PC-9 (cell line): ENCODE measurements around the gene LRRC8D. TPM values are rescaled to one million over a fixed set of nuclear protein-coding genes. Genes with fewer than 3 reads are reported as not detected.
A peak's percentile ranks its signal among the peaks of the same experiment; 100 is the strongest.

ENCODE experiments used
- BruUV-seq: library from RNA; stranded (reverse); fragments of 400-500 nt; replicated peaks from 2 replicates; lab custom pipeline; 2021; lab: Mats Ljungman, UMichigan
- CTCF ChIA-PET: fragments of 300-600 bp; sonication (Branson Sonifier 250); formaldehyde crosslinking; loops from one replicate; lab custom pipeline; 2022; ENCODE audit warnings: antibody characterized with exemption; lab: Charles Lee
- POLR2A ChIA-PET: fragments of 300-600 bp; sonication (Branson Sonifier 250); formaldehyde crosslinking; loops from one replicate; lab custom pipeline; 2022; ENCODE audit warnings: antibody characterized with exemption; ENCODE audit not compliant: unreplicated experiment; lab: Charles Lee
- DNase-seq, 2 experiments: peaks; one replicate each; pipeline versions ENCODE4 v3.0.0 to v3.0.0-alpha.2; 2015 to 2022; ENCODE audit warnings: mixed read lengths in 1 of 2
- H2AFZ ChIP-seq: fragments of 200-600 bp; sonication (generic); 2 replicates; pipeline ENCODE4 v1.8.1; 2017; ENCODE audit warnings: antibody characterized with exemption
- H3F3A ChIP-seq: fragments of 200-600 bp; sonication (generic); 2 replicates; pipeline ENCODE4 v1.8.1; 2017; ENCODE audit warnings: antibody characterized with exemption, mild to moderate bottlenecking, low read depth; ENCODE audit not compliant: insufficient read depth
- H3K27ac ChIP-seq: fragments of 200-600 bp; sonication (generic); 2 replicates; pipeline ENCODE4 v1.6.1; 2016; ENCODE audit warnings: mixed run types
- H3K27me3 ChIP-seq: fragments of 200-600 bp; sonication (generic); 2 replicates; pipeline ENCODE4 v1.6.1; 2016; ENCODE audit warnings: low read depth, mixed run types; ENCODE audit not compliant: insufficient read depth
- H3K36me3 ChIP-seq: fragments of 200-600 bp; sonication (generic); 2 replicates; pipeline ENCODE4 v1.6.1; 2016; ENCODE audit warnings: low read depth, mixed run types
- H3K4me1 ChIP-seq: fragments of 200-600 bp; sonication (generic); replicated peaks from 2 replicates; pipeline ENCODE4 v1.6.1; 2016; ENCODE audit warnings: mixed run types; ENCODE audit not compliant: insufficient read depth
- H3K4me2 ChIP-seq: fragments of 200-600 bp; sonication (generic); 2 replicates; pipeline ENCODE4 v1.6.1; 2017; ENCODE audit warnings: mixed run types
- H3K4me3 ChIP-seq: fragments of 200-600 bp; sonication (generic); 2 replicates; pipeline ENCODE4 v1.6.1; 2016; ENCODE audit warnings: mixed run types
- H3K79me2 ChIP-seq: fragments of 200-600 bp; sonication (generic); 2 replicates; pipeline ENCODE4 v1.6.1; 2017; ENCODE audit warnings: low read depth, mixed run types
- H3K9me2 ChIP-seq: fragments of 200-600 bp; sonication (generic); 2 replicates; pipeline ENCODE4 v1.8.1; 2017; ENCODE audit warnings: mild to moderate bottlenecking; ENCODE audit not compliant: insufficient read depth
- H3K9me3 ChIP-seq: fragments of 200-600 bp; sonication (generic); 2 replicates; pipeline ENCODE4 v1.8.1; 2016; ENCODE audit warnings: low read depth; ENCODE audit not compliant: insufficient read depth
- H4K20me1 ChIP-seq: fragments of 200-600 bp; sonication (generic); 2 replicates; pipeline ENCODE4 v1.8.1; 2017; ENCODE audit not compliant: insufficient read depth
- EZH2 ChIP-seq: fragments of 200-600 bp; sonication (generic); IDR thresholded peaks from 2 replicates; pipeline ENCODE4 v1.8.0; 2017; ENCODE audit warnings: antibody characterized with exemption, low read depth
- intact Hi-C: fragments of 100-400 bp; cut with micrococcal nuclease; formaldehyde crosslinking; loops from one replicate; pipeline ENCODE4 v1.10.0; 2022; ENCODE audit not compliant: unreplicated experiment
- total RNA-seq: library from RNA; stranded (reverse); gene quantifications from 2 replicates; pipeline ENCODE4 v1.2.3, GENCODE V29; 2021
- TF ChIP-seq, protein P1 (sequence below): fragments of 200-600 bp; sonication (generic); conservative IDR thresholded peaks from 2 replicates; pipeline ENCODE4 v1.6.1; 2017; ENCODE audit warnings: mixed run types, antibody characterized with exemption, mild to moderate bottlenecking, moderate library complexity

LRRC8D gene
- total RNA-seq, 1 experiment from 2014 or later: 75.9 TPM

DNA sequence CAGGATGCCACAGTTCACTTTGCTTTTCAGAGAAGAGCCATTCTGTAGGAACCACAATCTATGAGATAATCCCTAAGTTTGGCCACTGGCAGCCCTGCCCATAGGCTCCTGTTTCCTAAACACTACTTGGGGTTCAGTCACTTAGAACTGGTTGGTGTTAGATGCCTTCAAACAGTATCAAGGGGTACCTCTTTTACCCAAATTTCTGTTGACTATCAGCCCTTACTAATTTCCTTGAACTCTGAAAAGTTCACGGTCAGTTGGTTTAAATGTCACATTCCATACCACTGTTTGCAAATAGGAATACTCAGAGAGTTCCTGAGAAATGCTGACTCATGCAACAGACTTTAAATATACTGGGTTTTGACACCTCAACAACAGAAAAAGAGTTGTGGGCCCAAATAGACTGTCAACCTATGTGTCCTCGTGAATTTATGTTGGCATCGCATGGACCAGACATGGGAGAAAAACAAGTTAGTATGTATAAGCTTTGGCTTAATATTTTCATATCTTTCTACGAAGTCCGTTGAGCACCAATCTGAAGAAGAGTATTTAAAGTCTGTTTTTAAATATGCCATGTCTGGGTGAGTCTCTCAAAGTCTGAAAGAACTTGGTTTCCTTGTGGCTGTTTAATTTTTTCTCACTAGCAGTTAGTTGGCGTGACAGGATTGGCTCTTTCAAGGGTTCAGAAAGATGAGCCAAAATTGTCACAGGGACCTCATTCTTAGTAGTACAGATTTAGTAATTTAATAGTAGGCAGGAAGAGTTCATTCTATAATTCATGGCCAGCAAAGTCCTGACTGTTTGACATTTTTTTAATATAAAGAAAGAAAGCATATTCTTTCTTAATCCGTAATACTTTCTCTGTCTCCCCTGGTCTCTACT is 117.6 kb downstream of the LRRC8D start:
- Histone ChIP-seq H4K20me1 (no peaks in the 10 kb centered on the region), H3K9me3 (no peaks in the 10 kb centered on the region; the same call in 1 of the 2 replicates), H3K36me3 (peaks cover 40% of the 10 kb centered on the region), H3K4me2 (peak overlapping the region; percentile 24), H3K27ac (peak overlapping the region; percentile 58), H3K4me1 (peaks cover 35% of the 10 kb centered on the region), H3K79me2 (peaks cover 8% of the 10 kb centered on the region; the same call in 1 of the 2 replicates), H3K4me3 (no peak overlapping the region), H3K27me3 (no peaks in the 10 kb centered on the region), H3F3A (peaks cover 46% of the 10 kb centered on the region), H2AFZ (no peak overlapping the region), H3K9me2 (no peaks in the 10 kb centered on the region)
- POLR2A ChIA-PET: interaction anchor here (0.6 kb wide), 3 partner anchors 44 to 117 kb away, joined by 4 to 7 read pairs (median 5); no protein-coding TSS in a partner anchor
- CTCF ChIA-PET: no interaction called here
- intact Hi-C loops: no loop called here
- peak in 1 of 2 experiments; percentile 79 for DNase-seq
- no TSS peak for BruUV-seq
- no peak for TF ChIP-seq EZH2
- TF ChIP-seq, protein P1, sequence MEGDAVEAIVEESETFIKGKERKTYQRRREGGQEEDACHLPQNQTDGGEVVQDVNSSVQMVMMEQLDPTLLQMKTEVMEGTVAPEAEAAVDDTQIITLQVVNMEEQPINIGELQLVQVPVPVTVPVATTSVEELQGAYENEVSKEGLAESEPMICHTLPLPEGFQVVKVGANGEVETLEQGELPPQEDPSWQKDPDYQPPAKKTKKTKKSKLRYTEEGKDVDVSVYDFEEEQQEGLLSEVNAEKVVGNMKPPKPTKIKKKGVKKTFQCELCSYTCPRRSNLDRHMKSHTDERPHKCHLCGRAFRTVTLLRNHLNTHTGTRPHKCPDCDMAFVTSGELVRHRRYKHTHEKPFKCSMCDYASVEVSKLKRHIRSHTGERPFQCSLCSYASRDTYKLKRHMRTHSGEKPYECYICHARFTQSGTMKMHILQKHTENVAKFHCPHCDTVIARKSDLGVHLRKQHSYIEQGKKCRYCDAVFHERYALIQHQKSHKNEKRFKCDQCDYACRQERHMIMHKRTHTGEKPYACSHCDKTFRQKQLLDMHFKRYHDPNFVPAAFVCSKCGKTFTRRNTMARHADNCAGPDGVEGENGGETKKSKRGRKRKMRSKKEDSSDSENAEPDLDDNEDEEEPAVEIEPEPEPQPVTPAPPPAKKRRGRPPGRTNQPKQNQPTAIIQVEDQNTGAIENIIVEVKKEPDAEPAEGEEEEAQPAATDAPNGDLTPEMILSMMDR: no peak

DNA sequence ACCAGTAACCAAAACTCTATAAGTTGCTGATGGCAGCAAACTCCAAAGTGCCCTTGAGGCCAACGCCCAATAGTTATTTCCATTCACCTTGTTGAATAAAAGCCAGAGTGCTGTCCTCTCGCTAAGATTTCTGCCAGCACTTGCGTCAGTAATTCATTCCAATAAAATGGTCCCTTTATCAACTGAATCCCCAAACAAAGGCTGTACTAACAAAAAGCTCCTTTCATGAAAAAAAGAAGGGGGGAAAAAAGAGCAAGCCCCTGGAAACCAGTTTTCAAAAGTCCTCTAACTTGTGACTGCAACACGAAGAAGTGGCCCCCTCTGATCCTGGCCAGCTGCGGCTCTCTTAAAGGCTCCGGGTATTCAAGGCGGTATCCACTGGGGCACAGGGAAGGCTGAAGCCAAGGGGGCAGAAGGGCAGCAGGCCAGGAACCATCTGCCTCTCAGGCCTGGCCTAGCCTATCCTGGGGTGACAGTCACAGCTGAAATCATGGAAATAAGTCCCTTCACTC is 118.3 kb downstream of the LRRC8D start:
- BruUV-seq: no TSS peak
- Histone ChIP-seq H3K4me2 (no peak overlapping the region), H3K4me3 (no peak overlapping the region), H2AFZ (no peak overlapping the region), H3K36me3 (peaks cover 33% of the 10 kb centered on the region), H3K9me2 (no peaks in the 10 kb centered on the region), H3K79me2 (peaks cover 8% of the 10 kb centered on the region; the same call in 1 of the 2 replicates), H3K4me1 (peaks cover 42% of the 10 kb centered on the region), H3K27ac (peak overlapping the region; percentile 58), H3K27me3 (no peaks in the 10 kb centered on the region), H3K9me3 (no peaks in the 10 kb centered on the region; the same call in 1 of the 2 replicates), H3F3A (peaks cover 53% of the 10 kb centered on the region), H4K20me1 (no peaks in the 10 kb centered on the region)
- intact Hi-C loops: no loop called here
- TF ChIP-seq, protein P1: no peak
- TF ChIP-seq EZH2: no peak
- CTCF ChIA-PET: no interaction called here
- no peak for DNase-seq
- POLR2A ChIA-PET: interaction anchor here (0.6 kb wide), 1 partner anchor 44 kb away, joined by 4 read pairs; no protein-coding TSS in a partner anchor

DNA sequence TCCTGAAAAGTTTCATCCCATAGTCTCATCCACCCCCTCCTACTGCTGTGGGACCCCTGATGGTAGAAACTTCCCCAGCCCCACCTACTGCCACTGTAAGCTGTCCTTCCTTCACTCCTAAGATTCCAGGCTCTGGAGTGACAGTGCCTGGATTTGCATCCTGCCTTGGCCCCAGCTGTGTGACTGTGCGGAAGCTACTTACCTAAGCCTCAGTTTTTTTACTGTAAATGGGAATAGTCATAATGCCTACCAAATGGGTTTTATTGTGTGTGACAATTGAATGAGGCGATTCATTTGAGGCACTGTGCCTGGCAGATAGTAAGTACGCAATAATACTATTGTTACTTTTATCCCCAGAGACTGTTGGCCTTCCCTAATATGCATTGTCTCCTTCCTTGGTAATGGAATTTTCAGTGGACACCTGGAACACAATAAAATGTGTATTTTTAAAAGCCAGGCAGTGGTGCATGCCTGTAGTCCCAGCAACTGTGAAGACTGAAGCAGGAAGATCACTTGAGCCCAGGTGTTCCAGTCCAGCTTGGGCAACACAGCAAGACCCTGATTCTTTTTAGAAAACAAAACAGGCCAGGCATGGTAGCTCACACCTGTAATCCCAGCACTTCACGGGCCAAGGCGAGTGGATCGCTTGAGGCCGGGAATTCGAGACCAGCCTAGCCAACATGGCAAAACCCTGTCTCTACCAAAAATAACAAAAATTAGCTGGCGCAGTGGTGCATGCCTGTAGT is 119.0 kb downstream of the LRRC8D start:
- POLR2A ChIA-PET: no interaction called here
- CTCF ChIA-PET: no interaction called here

More for the DNA sequence above, 119.0 kb downstream of the LRRC8D start:
- Histone ChIP-seq H2AFZ (no peak overlapping the region), H3K27ac (no peak overlapping the region), H3K4me1 (peaks cover 46% of the 10 kb centered on the region), H3F3A (peaks cover 58% of the 10 kb centered on the region), H3K9me2 (no peaks in the 10 kb centered on the region), H3K36me3 (peaks cover 26% of the 10 kb centered on the region), H3K9me3 (no peaks in the 10 kb centered on the region; the same call in 1 of the 2 replicates), H3K27me3 (no peaks in the 10 kb centered on the region), H4K20me1 (no peaks in the 10 kb centered on the region), H3K79me2 (peaks cover 8% of the 10 kb centered on the region; the same call in 1 of the 2 replicates), H3K4me2 (no peak overlapping the region), H3K4me3 (no peak overlapping the region)
- no TSS peak for BruUV-seq
- intact Hi-C loops: no loop called here
- TF ChIP-seq, protein P1: no peak
- TF ChIP-seq EZH2: no peak
- no peak for DNase-seq
